ENCODE data around the gene HPS1. TPM values are rescaled to one million over a fixed set of nuclear protein-coding genes. Genes with fewer than 3 reads are reported as not detected.

Gene HPS1
- total RNA-seq, 1 experiment from 2014 or later: 47.4 TPM

DNA sequence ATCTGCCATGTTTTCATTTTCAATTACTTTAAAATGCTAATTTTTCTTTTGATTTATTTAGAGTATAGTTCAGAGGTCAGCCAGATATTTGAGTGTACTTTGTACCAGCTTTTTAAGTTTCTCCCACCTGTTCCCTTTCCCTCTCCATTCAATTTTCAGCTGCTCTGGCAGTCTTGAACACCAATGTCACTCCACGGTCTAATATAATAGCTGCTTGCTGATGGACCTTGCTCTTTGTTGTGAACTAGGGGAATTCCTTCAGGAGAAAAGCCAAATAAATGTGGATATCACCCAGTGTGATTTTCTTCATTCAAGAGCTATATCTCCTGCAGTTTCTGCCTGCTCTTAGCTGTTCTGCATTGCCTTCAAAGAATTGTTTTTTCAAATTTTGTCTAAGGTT is 3.9 kb upstream of the HPS1 start:
- Histone ChIP-seq H2BK5ac (ENCODE audit: insufficient read length, low read length) (no peak overlapping the region), H2AK5ac (ENCODE audit: insufficient read length, low read length) (no peak overlapping the region), H3K9me3 (ENCODE audit: control insufficient read depth, low read depth, low read length) (no peaks in the 10 kb centered on the region), H3K27ac (ENCODE audit: insufficient read length, low read depth, low read length) (no peak overlapping the region), H3K4me1 (ENCODE audit: insufficient read depth, low read length) (no peaks in the 10 kb centered on the region), H2BK15ac (ENCODE audit: low read depth, low read length) (no peak overlapping the region), H3K79me2 (ENCODE audit: insufficient read depth, low read length) (no peaks in the 10 kb centered on the region), H2BK12ac (ENCODE audit: insufficient read length, low read depth, low read length) (no peak overlapping the region), H4K91ac (ENCODE audit: insufficient read length, low read depth, low read length) (no peak overlapping the region), H4K20me1 (ENCODE audit: control insufficient read depth, insufficient read depth, insufficient read length) (no peaks in the 10 kb centered on the region), H3K27me3 (ENCODE audit: insufficient read depth, low read length) (no peaks in the 10 kb centered on the region), H3K14ac (ENCODE audit: insufficient read depth, low read length) (no peak overlapping the region), H3T11ph (ENCODE audit: low read length) (no peak overlapping the region), H3K4ac (ENCODE audit: low read depth, low read length) (no peak overlapping the region), H3K18ac (ENCODE audit: insufficient read length, low read depth, low read length) (no peak overlapping the region), H2BK20ac (ENCODE audit: low read depth, low read length, poor library complexity, severe bottlenecking) (no peak overlapping the region), H2AFZ (ENCODE audit: low read length) (no peak overlapping the region), H3K23ac (ENCODE audit: insufficient read length, low read depth, low read length) (no peak overlapping the region), H2BK120ac (ENCODE audit: low read depth, low read length, poor library complexity, severe bottlenecking) (no peak overlapping the region), H3K23me2 (ENCODE audit: insufficient read length, low read depth, low read length, poor library complexity, severe bottlenecking) (no peaks in the 10 kb centered on the region), H3K4me2 (ENCODE audit: insufficient read depth, insufficient read length, low read length) (no peak overlapping the region), H3K9ac (ENCODE audit: extremely low read depth, insufficient read length, low read length) (no peak overlapping the region), H3K56ac (ENCODE audit: insufficient read length, low read depth, low read length) (no peak overlapping the region), H4K5ac (ENCODE audit: insufficient read length, low read depth, low read length) (no peak overlapping the region), H4K8ac (replicated peaks; ENCODE audit: insufficient read length, low read depth, low read length) (no peak overlapping the region), H3K79me1 (ENCODE audit: insufficient read depth, low read depth, low read length, poor library complexity, severe bottlenecking) (no peaks in the 10 kb centered on the region)
- Mint-ChIP-seq H3K27me3 (ENCODE audit: low read depth) (peaks cover 6% of the 10 kb centered on the region; the same call in 1 of the 2 replicates), H3K4me1 (peaks cover 19 to 21% of the 10 kb centered on the region in 2 experiments), H3K9me3 (peaks cover 0 to 2% of the 10 kb centered on the region in 2 experiments; a peak in 1 of 5 replicates), H3K36me3 (ENCODE audit: insufficient read depth in 1 of 3, low read depth in 3 of 3) (peaks cover 0 to 2% (median 0%) of the 10 kb centered on the region in 3 experiments; a peak in 2 of 7 replicates), H3K27ac (no peak overlapping the region), H3K4me3 (no peak overlapping the region)
- TF ChIP-seq, protein P1, sequence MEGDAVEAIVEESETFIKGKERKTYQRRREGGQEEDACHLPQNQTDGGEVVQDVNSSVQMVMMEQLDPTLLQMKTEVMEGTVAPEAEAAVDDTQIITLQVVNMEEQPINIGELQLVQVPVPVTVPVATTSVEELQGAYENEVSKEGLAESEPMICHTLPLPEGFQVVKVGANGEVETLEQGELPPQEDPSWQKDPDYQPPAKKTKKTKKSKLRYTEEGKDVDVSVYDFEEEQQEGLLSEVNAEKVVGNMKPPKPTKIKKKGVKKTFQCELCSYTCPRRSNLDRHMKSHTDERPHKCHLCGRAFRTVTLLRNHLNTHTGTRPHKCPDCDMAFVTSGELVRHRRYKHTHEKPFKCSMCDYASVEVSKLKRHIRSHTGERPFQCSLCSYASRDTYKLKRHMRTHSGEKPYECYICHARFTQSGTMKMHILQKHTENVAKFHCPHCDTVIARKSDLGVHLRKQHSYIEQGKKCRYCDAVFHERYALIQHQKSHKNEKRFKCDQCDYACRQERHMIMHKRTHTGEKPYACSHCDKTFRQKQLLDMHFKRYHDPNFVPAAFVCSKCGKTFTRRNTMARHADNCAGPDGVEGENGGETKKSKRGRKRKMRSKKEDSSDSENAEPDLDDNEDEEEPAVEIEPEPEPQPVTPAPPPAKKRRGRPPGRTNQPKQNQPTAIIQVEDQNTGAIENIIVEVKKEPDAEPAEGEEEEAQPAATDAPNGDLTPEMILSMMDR (conservative IDR thresholded peaks at IDR 0.05): no peak
- DNase-seq: no peak
- no CpG with 5 or more reads among the region's 1 CpG for WGBS (ENCODE audit: extremely low coverage, insufficient read length, low lambda C conversion rate)
